ENCODE results near the gene TRAF7.

The TRAF7 gene

GRCh38 chr16:2190659-2191445 is 35.3 kb downstream of the TRAF7 start:
- Mint-ChIP-seq H3K4me3 (no peak overlapping the region), H3K36me3 (ENCODE audit: low read depth) (no peaks in the 10 kb centered on the region), H3K4me1 (peaks cover 24% of the 10 kb centered on the region), H3K27me3 (ENCODE audit: low read depth, poor library complexity) (peaks cover 21% of the 10 kb centered on the region), H3K27ac (no peak overlapping the region), H3K9me3 (no peaks in the 10 kb centered on the region)
- TF ChIP-seq, protein P1, sequence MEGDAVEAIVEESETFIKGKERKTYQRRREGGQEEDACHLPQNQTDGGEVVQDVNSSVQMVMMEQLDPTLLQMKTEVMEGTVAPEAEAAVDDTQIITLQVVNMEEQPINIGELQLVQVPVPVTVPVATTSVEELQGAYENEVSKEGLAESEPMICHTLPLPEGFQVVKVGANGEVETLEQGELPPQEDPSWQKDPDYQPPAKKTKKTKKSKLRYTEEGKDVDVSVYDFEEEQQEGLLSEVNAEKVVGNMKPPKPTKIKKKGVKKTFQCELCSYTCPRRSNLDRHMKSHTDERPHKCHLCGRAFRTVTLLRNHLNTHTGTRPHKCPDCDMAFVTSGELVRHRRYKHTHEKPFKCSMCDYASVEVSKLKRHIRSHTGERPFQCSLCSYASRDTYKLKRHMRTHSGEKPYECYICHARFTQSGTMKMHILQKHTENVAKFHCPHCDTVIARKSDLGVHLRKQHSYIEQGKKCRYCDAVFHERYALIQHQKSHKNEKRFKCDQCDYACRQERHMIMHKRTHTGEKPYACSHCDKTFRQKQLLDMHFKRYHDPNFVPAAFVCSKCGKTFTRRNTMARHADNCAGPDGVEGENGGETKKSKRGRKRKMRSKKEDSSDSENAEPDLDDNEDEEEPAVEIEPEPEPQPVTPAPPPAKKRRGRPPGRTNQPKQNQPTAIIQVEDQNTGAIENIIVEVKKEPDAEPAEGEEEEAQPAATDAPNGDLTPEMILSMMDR (IDR thresholded peaks at IDR 0.05) = no peak
- DNase-seq = no peak

- TF ChIP-seq, protein P1 (IDR thresholded peaks at IDR 0.05) = no peak
- H3K4me3 Mint-ChIP-seq = no peak overlapping the region
- H3K27ac Mint-ChIP-seq = no peak overlapping the region
- H3K27me3 Mint-ChIP-seq (ENCODE audit: low read depth, poor library complexity) = peaks cover 21% of the 10 kb centered on the region
- H3K36me3 Mint-ChIP-seq (ENCODE audit: low read depth) = no peaks in the 10 kb centered on the region
- DNase-seq = no peak
- no peaks in the 10 kb centered on the region for H3K9me3 Mint-ChIP-seq
- H3K4me1 Mint-ChIP-seq = peaks cover 24% of the 10 kb centered on the region
These were observed 35.8 kb downstream of the TRAF7 start for GRCh38 chr16:2191446-2191706.

GRCh38 chr16:2194166-2194834 is 38.7 kb downstream of the TRAF7 start:
- Mint-ChIP-seq H3K36me3 (ENCODE audit: low read depth) (no peaks in the 10 kb centered on the region), H3K27ac (no peak overlapping the region), H3K4me1 (peaks cover 24% of the 10 kb centered on the region), H3K27me3 (ENCODE audit: low read depth, poor library complexity) (peaks cover 46% of the 10 kb centered on the region), H3K9me3 (no peaks in the 10 kb centered on the region), H3K4me3 (peak overlapping the region; percentile 25)
- DNase-seq = peak; percentile 65
- TF ChIP-seq, protein P1 (IDR thresholded peaks at IDR 0.05) = no peak

- TF ChIP-seq, protein P1 (IDR thresholded peaks at IDR 0.05) = peak; percentile 45
These were observed 39.3 kb downstream of the TRAF7 start for GRCh38 chr16:2194852-2195321.

GRCh38 chr16:2195322-2196161 is 40.0 kb downstream of the TRAF7 start:
- H3K27ac Mint-ChIP-seq = no peak overlapping the region
- peaks cover 58% of the 10 kb centered on the region for H3K27me3 Mint-ChIP-seq (ENCODE audit: low read depth, poor library complexity)
- no peak for DNase-seq

More at GRCh38 chr16:2194852-2195321, 39.3 kb downstream of the TRAF7 start:
- H3K27me3 Mint-ChIP-seq (ENCODE audit: low read depth, poor library complexity) = peaks cover 52% of the 10 kb centered on the region
- no peaks in the 10 kb centered on the region for H3K36me3 Mint-ChIP-seq (ENCODE audit: low read depth)
- DNase-seq = peak; percentile 44
- no peaks in the 10 kb centered on the region for H3K9me3 Mint-ChIP-seq
- peak overlapping the region; percentile 67 for H3K4me3 Mint-ChIP-seq
- peaks cover 23% of the 10 kb centered on the region for H3K4me1 Mint-ChIP-seq
- no peak overlapping the region for H3K27ac Mint-ChIP-seq

More at GRCh38 chr16:2195322-2196161, 40.0 kb downstream of the TRAF7 start:
- Mint-ChIP-seq H3K9me3 (peaks cover 4% of the 10 kb centered on the region), H3K4me1 (peaks cover 17% of the 10 kb centered on the region), H3K36me3 (ENCODE audit: low read depth) (no peaks in the 10 kb centered on the region), H3K4me3 (peak overlapping the region; percentile 67)
- TF ChIP-seq, protein P1 (IDR thresholded peaks at IDR 0.05) = no peak

Measured in nephron progenitor cell (in vitro differentiated cells).